GM18505 (cell line): ENCODE measurements around the gene RECQL.

ENCODE experiments used
- ATAC-seq: cut with Tn5 transposase; IDR thresholded peaks from one replicate; pipeline ENCODE4 v1.9.1; 2021; ENCODE audit not compliant: unreplicated experiment
- POLR2A ChIP-seq: IDR thresholded peaks from 4 replicates; pipeline ENCODE4 v1.6.1; 2011; ENCODE audit warnings: borderline replicate concordance; ENCODE audit not compliant: insufficient read depth, insufficient read length; ENCODE audit errors: extremely low read depth

Gene RECQL, protein sequence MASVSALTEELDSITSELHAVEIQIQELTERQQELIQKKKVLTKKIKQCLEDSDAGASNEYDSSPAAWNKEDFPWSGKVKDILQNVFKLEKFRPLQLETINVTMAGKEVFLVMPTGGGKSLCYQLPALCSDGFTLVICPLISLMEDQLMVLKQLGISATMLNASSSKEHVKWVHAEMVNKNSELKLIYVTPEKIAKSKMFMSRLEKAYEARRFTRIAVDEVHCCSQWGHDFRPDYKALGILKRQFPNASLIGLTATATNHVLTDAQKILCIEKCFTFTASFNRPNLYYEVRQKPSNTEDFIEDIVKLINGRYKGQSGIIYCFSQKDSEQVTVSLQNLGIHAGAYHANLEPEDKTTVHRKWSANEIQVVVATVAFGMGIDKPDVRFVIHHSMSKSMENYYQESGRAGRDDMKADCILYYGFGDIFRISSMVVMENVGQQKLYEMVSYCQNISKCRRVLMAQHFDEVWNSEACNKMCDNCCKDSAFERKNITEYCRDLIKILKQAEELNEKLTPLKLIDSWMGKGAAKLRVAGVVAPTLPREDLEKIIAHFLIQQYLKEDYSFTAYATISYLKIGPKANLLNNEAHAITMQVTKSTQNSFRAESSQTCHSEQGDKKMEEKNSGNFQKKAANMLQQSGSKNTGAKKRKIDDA

DNA sequence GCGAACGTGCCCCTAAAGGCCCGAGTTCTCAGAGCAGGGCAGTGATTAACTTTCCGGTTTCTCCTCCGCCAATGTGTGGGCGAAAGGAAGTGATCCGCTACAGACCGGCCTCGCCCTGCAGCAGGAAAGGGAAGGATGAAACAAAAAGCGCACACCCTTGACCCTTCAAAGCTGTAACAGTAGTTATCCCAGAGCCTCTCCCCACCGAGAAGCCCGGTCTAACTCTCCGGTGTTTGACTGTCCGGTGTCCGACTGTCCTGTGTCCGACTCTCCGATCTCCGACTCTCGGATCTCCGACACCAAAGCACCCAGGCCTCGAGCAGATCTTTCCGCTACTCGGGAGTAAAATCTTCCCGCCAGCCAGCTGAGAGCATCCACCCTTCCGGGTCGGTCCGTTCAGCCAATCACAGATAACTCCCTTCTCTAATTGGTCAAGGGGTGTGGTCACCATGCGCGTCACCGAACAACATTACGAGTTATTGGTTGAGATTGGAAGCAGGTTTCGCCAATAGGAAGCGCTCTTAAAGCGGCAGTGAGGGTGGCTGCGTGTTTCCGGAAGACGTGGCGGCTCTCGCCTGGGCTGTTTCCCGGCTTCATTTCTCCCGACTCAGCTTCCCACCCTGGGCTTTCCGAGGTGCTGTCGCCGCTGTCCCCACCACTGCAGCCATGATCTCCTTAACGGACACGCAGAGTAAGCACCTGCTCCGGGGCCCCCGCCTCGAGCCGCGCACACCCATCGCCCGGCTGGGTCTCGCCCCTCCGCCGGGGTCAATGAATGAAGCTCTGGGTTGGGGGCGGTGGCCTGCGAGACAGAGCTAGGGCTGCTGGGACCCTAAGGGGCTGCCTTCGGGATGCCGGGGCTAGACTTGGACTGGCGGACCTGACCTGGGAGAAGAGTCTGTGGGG lies at the start of gene RECQL, which contains the start of gene GOLT1B:
Gene RECQL, minus strand, starts transcription at position 378 of the 906 bp plus-strand sequence. CDS start 2,065 bp downstream, outside the sequence.
Gene GOLT1B, plus strand, starts transcription at position 532 of the 906 bp plus-strand sequence. Its CDS starts 135 bp downstream, at position 667.
- peak; percentile 98 for ATAC-seq
- TF ChIP-seq POLR2A, result peak; percentile 93

DNA sequence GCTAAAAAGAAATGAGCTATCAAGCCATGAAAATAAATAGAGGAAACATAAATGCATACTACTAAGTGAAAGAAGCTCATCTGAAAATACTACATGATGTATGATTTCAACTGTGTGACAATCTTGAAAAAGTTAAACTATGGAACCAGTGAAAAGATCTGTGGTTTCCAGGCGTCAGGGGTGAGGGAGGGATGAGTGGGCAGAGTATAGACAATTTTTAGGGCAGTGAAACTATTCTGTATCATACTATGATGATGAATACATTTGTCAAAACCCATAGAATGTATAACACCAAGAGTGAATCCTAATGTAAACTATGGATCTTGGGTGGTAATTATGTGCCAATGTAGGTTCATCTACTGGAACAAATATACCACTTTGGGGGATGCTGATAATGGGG lies 46.0 kb upstream of the RECQL start:
- TF ChIP-seq POLR2A, result no peak
- no peak for ATAC-seq

DNA sequence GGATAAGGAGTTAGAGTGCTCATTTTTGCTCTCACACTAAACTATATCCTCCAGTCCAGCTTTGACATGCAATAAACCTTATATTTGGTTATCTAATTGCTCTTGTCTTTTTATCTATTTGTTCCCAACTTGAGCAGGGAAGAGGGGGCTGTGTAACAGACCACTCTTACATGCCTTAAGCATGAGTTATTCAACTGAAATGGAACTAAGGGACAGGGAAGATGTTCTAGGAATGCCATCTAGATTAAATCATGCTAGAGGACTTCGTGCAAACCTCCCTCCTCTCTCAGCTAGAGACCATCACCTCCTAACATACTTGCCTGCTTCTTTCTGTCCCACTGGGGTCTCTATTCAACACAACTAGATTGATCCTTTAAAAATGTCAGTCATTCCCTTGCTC lies 45.3 kb upstream of the RECQL start:
- TF ChIP-seq POLR2A, result no peak
- ATAC-seq, result no peak

DNA sequence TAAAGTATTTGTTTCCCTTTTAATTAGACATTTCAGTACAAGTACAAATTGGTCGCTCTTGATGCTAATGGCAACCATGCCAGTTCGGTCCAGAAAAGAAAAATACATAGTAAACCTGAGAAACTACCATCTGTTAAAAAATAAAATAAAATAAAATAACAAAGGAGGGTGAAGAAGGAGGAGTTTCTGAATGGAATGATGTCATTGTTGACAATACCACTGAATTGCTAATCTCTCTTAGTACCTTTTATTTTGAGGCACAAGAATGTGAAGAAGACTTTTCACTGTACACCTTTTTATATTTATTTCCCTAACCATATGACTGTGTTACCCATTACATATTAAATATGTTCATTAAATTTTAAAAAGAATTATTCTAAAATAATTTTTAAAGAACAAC lies 44.1 kb upstream of the RECQL start:
- no peak for ATAC-seq
- no peak for TF ChIP-seq POLR2A

DNA sequence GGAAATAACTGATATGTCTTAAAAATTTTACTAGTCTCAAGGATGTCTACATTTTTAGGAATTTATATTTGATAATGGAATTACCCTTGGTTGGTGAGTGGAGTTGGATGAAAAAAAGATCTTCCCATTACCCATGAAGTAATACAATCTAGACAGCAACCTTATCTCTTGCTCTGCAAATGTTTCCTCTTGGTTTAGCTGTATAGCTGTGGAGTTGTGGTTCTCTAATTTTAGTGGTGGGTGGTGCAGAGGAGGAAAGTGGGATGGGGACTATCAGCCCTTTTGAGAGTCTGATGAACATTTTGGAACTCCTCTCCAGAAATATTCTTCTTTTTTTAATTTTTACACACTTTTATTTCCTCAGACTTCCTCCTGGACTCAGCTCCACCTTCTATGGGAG lies 41.7 kb upstream of the RECQL start:
- no peak for TF ChIP-seq POLR2A
- no peak for ATAC-seq

DNA sequence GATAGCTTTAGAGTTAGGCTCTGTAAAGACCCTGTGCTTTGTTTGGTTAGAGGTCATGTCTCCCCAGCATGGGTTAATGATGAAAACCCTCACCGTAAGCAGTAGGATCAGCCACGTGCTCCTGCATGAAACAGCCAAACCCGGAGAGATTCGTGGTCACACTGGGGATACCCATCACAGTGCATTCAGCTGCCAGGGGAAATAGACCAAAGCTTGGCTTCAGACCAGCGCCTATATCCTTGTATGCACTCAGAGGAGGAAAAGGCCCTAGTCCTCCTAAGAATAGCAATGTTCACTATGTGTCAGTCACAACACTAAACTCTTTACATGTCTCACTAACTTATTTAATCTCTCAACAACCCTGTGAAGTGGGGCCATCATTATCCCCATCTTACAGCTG lies 41.0 kb upstream of the RECQL start:
- TF ChIP-seq POLR2A, result no peak
- no peak for ATAC-seq

DNA sequence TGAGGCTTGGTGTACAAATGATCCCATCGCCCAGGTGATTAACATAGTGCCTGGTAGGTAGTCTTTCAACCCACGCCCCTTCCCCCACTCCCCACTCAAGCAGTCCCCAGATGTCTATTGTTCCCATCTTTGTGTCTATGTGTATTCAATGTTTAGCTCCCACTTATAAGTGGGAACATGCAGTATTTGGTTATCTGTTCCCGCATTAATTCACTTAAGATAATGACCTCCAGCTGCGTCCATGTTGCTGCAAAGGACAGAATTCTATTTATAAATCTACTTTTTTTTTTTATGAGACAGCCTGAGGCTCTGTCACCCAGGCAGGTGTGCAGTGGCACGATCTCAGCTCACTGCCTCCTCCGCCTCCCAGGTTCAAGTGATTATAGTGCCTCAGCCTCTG lies 40.3 kb upstream of the RECQL start:
- no peak for TF ChIP-seq POLR2A
- ATAC-seq, result no peak

DNA sequence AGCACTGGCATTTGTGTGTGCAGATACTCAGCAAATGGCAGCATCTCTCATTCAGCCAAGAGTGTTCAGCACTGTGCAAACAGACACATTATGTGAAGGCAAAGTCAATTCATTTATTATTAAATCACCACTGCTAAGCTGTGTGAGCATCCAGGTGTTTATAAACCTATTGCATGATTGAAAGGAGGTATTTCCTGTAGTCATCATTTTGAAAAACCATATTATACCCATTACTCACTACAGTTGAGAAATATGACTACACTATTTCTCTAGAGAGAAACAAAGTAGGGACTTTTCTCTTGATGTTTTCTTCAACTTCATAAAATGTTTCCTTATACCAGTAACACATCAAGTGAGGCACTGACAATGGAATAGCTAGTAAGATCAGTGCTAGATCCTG lies 38.4 kb upstream of the RECQL start:
- no peak for ATAC-seq
- no peak for TF ChIP-seq POLR2A

DNA sequence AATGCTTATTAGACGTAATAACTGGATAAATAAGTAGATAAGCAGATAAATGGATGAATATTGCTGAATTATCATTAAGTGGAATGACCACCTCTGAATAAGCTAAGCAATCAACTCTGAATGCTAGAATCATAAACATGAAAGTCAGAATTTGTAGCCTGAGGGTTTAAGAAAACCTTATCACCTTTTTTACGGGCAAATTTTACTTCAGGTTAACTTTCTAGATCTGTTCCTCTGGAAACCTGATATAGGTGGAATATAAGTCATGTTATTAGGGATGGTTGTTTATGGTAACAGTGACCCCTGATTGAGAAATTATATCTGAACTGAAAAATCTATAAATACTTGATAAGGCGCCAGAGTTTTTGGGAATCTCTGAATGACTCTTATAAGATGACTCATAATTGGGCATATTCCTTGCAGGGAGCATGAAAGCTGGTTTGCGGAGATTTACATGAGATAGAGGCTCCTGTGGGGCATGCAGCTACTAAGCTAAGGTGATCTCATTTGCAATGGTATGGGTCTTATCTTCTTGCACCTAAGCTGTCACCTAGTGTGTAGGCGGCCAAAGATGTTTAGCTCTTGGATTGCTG lies 36.7 kb upstream of the RECQL start:
- TF ChIP-seq POLR2A, result no peak
- ATAC-seq, result no peak

DNA sequence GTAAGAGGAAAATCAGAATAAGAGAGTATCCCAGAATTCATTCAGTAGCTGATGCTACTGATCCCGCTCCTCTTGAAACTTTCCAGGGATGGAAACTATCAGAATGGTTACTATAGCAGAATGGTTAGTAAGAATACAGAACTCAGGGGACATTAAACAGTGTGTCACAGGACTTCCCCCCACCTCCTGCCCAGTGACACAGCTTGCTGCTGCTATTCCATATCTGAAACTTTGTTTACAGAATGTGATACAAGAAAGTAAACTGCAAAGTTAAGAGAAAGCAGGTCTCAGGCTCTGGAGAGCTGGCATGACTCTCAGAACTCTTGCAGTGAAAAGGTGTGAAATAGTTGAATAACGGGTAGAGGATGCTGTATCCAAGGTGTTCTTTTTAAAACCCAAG lies 28.0 kb upstream of the RECQL start:
- TF ChIP-seq POLR2A, result no peak
- ATAC-seq, result no peak

DNA sequence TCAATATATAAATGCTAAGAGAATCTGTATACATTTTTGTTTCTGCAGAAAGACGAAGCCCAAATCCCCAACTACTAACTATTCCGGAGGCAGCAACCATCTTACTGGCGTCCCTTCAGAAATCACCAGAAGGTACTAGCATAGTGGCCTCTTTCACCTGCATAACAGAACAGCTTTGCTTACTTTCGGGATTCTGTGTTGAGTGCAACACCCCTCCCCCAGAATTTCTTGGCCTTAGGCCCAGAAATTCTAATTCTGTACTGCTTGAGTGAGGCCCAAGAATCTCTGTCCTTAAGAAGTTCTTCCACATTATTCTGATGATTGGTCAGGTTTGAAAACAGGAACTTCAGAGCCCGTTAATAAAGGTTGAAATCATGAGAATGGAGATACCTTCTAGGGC lies 27.5 kb upstream of the RECQL start:
- TF ChIP-seq POLR2A, result no peak

DNA sequence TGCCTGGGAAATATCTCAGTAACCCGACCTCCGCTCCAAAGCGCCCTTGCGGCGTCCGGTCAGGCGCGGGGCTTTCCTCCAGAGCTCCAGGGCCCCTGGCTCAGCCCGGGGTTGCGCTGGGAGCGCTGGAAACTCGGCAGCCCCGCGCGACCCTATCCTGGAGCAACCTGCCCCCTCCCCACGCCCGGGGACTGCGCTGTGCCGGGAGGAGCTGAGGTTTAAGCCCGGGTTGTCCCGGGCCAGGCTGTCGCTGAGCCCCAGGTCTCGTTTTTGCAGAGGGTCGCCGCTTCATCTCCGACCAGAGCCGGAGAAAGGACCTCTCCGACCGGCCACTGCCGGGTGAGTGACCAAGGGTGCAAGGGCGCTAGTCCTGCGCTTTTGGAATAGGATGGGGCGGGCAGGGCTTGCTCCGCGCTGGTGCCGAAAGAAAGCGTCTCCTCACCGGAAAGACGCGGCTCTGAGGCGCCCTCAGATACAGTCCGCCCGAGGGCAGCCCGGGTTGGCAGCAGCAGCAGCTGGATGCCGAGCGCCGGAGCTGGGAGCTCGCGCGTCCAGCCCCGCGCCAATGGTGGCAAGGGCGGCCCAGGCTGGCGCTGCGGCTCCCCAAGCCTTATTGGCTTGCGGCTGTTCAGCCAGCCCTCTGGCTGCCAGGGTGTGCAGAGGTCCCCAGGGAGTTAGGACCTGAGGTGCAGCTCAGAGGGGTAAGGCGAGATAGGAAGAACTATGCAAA lies 26.2 kb upstream of the RECQL start:
- peak; percentile 97 for ATAC-seq

More for the DNA sequence above, 27.5 kb upstream of the RECQL start:
- ATAC-seq, result no peak

More for the DNA sequence above, 26.2 kb upstream of the RECQL start:
- no peak for TF ChIP-seq POLR2A
